Measurements from ENCODE around the gene RRP9. TPM values are rescaled to one million over a fixed set of nuclear protein-coding genes. Genes with fewer than 3 reads are reported as not detected.

Gene RRP9
- total RNA-seq, 1 donor from 2014 or later: 12.5 TPM

DNA sequence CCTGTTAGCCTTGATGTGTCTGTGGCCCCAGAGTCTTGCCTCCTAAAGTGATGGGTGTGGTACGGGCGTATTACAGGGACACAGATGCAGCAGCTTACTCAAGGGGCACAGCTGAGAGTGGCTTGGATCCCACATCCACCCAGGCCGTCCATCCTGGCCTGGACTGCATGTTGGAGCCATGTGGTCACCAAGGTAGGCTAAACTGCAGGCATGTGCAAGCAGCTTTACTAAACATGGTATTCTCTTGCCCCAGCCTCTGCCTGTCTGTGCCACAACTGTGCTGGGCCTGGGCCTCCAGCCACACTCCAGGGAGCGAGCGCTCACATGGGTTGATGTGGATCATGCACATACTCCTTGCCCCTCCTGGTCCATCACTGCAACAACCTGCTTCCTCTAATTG lies 7.4 kb upstream of the RRP9 start:
- Histone ChIP-seq H3K4me3 (no peak overlapping the region), H3K27me3 (no peaks in the 10 kb centered on the region), H3K27ac (no peak overlapping the region), H3K36me3 (no peaks in the 10 kb centered on the region), H3K9me3 (no peaks in the 10 kb centered on the region), H3K4me1 (no peaks in the 10 kb centered on the region)
- intact Hi-C loops (cut with DNase I): no loop called here
- DNase-seq (ENCODE audit: extremely low spot score in 2 of 2): no peak
- no peak for TF ChIP-seq POLR2A (IDR thresholded peaks at IDR 0.05)
- no peak for TF ChIP-seq POLR2AphosphoS5 (IDR thresholded peaks at IDR 0.05; ENCODE audit: insufficient read depth in 1 of 2, low read depth in 1 of 2)
- no peak for TF ChIP-seq CTCF (IDR thresholded peaks at IDR 0.05)

DNA sequence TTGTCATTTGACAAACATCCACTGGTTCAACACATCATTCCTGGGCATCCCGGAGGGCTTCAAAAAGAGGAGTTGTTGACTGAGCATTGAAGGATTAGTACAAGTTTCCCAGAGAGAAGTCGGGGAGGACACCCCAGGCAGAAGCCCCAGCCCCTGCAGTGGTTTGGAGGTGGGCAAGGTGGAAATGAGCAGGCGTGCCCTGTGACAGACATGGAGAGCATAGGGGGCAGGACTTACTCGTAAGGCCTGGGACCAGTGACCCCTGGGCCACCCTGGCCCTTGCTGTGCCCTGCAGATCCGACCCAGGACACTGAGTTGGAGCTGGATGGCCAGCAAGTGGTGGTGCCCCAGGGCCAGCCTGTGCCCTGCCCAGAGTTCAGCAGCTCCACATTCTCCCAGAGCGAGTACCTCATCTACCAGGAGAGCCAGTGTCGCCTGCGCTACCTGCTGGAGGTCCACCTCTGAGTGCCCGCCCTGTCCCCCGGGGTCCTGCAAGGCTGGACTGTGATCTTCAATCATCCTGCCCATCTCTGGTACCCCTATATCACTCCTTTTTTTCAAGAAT lies 6.4 kb upstream of the RRP9 start:
- H3K36me3 ChIP-seq: no peaks in the 10 kb centered on the region
- H3K27ac ChIP-seq: no peak overlapping the region
- H3K27me3 ChIP-seq: no peaks in the 10 kb centered on the region
- no peak for TF ChIP-seq CTCF (IDR thresholded peaks at IDR 0.05)
- no peak for TF ChIP-seq POLR2A (IDR thresholded peaks at IDR 0.05)
- TF ChIP-seq POLR2AphosphoS5 (IDR thresholded peaks at IDR 0.05; ENCODE audit: insufficient read depth in 1 of 2, low read depth in 1 of 2): no peak
- no peak overlapping the region for H3K4me3 ChIP-seq
- DNase-seq (ENCODE audit: extremely low spot score in 2 of 2): no peak
- H3K4me1 ChIP-seq: peaks cover 3% of the 10 kb centered on the region
- intact Hi-C loops (cut with DNase I): no loop called here
- no peaks in the 10 kb centered on the region for H3K9me3 ChIP-seq

GRCh38 chr3:51947215-51947900 lies 5.7 kb upstream of the RRP9 start:
- TF ChIP-seq POLR2A (IDR thresholded peaks at IDR 0.05): no peak
- no peak for TF ChIP-seq POLR2AphosphoS5 (IDR thresholded peaks at IDR 0.05; ENCODE audit: insufficient read depth in 1 of 2, low read depth in 1 of 2)
- TF ChIP-seq CTCF (IDR thresholded peaks at IDR 0.05): no peak

DNA sequence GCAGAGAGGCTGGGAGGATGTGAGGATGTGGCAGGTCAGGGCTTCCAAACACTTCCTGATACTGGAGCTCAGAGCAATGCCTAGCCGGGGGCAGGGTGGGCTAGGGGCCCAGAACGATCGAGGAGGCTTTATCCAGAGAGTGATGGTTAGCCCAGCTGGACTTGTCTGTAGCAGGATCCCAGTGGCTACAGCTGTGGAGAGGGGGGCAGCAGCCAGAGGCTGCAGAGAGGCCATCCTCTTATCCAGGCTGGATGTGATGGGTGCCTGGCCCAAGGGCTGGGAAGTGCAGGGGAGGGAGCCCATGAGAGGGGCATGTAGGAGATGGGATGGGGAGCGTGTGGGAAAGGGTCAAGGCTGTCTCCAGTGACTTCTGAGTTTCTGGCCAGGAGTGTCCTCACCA lies 5.1 kb upstream of the RRP9 start:
- DNase-seq (ENCODE audit: extremely low spot score in 2 of 2): no peak
- TF ChIP-seq CTCF (IDR thresholded peaks at IDR 0.05): no peak
- TF ChIP-seq POLR2A (IDR thresholded peaks at IDR 0.05): no peak
- no peak for TF ChIP-seq POLR2AphosphoS5 (IDR thresholded peaks at IDR 0.05; ENCODE audit: insufficient read depth in 1 of 2, low read depth in 1 of 2)
- intact Hi-C loops (cut with DNase I): no loop called here
- H3K4me1 ChIP-seq: peaks cover 13% of the 10 kb centered on the region
- H3K4me3 ChIP-seq: no peak overlapping the region
- H3K36me3 ChIP-seq: no peaks in the 10 kb centered on the region
- H3K27me3 ChIP-seq: no peaks in the 10 kb centered on the region
- no peaks in the 10 kb centered on the region for H3K9me3 ChIP-seq
- H3K27ac ChIP-seq: no peak overlapping the region

More at GRCh38 chr3:51947215-51947900, 5.7 kb upstream of the RRP9 start:
- H3K4me1 ChIP-seq: peaks cover 11% of the 10 kb centered on the region
- no peaks in the 10 kb centered on the region for H3K36me3 ChIP-seq
- H3K4me3 ChIP-seq: no peak overlapping the region
- no peaks in the 10 kb centered on the region for H3K9me3 ChIP-seq
- H3K27ac ChIP-seq: no peak overlapping the region
- intact Hi-C loops (cut with DNase I): no loop called here
- DNase-seq (ENCODE audit: extremely low spot score in 2 of 2): no peak
- no peaks in the 10 kb centered on the region for H3K27me3 ChIP-seq
